Natural killer cell treated with Interleukin-12 subunit alpha and Interleukin-12 subunit beta and Interleukin-15 and Interleukin-18, amount 100 ng/mL, for 72 hours (primary cell): ENCODE results near the gene CEP20. TPM values are rescaled to one million over a fixed set of nuclear protein-coding genes. Genes with fewer than 3 reads are reported as not detected.
A peak's percentile ranks its signal among the peaks of the same experiment; 100 is the strongest.

ENCODE experiments used
- ATAC-seq, 2 donors: fragments of 150-1000 bp; cut with Tn5 transposase in 1 of 2; sonication (Bioruptor Pico), chemical (Tn5 transposase) in 1 of 2; 2 replicates each; pipeline ENCODE4 v1.10.0; 2021
- DNase-seq: peaks from one replicate; pipeline ENCODE4 v3.0.0; 2022; ENCODE audit warnings: low spot score
- H3K27ac Mint-ChIP-seq, 2 donors: 1 replicate in 1 of 2; 2 replicates in 1 of 2; pipeline ENCODE4 v1.8.0; 2022; ENCODE audit warnings: mixed read lengths in 2 of 2, mild to moderate bottlenecking in 1 of 2, moderate library complexity in 1 of 2
- H3K27me3 Mint-ChIP-seq, 2 donors: 1 replicate in 1 of 2; 2 replicates in 1 of 2; pipeline ENCODE4 v1.8.0; 2022; ENCODE audit warnings: mixed read lengths in 2 of 2
- H3K36me3 Mint-ChIP-seq: one replicate; pipeline ENCODE4 v1.8.0; 2022; ENCODE audit warnings: mixed read lengths
- H3K4me1 Mint-ChIP-seq, 2 donors: 1 replicate in 1 of 2; 2 replicates in 1 of 2; pipeline ENCODE4 v1.8.0; 2022; ENCODE audit warnings: low read depth in 2 of 2, mixed read lengths in 2 of 2, mild to moderate bottlenecking in 1 of 2
- H3K4me3 Mint-ChIP-seq: one replicate; pipeline ENCODE4 v1.8.0; 2022; ENCODE audit warnings: mixed read lengths
- H3K9me3 Mint-ChIP-seq: 2 replicates; pipeline ENCODE4 v1.8.0; 2022; ENCODE audit warnings: mixed read lengths
- total RNA-seq, 2 donors: library from RNA; stranded (reverse); gene quantifications; one replicate each; pipeline ENCODE4 v1.2.3, GENCODE V29; 2022

CEP20 gene
- total RNA-seq, 2 donors from 2014 or later, result 44.4 to 45.1 TPM

DNA sequence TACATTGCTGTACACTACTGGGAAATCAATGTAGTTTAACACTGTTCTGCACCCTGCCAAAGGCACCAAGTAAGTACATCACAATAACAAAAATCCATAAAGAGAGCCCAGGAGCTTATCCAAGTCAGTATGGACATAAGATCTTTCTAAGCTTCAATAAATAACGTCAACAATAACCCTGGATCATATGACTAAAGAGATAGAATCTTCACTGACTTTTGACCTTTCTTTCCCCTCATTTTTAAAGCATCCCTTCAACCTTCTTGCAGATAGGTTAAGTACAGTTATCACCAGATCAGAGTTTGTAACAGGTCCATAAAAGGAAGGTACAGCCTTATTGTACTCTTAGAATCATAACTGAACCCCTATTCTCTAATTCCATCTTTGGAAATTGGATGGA is 2.3 kb downstream of the CEP20 start:
- Mint-ChIP-seq H3K36me3 (peaks cover 10% of the 10 kb centered on the region), H3K27me3 (no peaks in the 10 kb centered on the region), H3K4me3 (peak overlapping the region; percentile 42), H3K27ac (peak overlapping the region in 1 of 2 donors; percentile 21), H3K9me3 (no peaks in the 10 kb centered on the region), H3K4me1 (peaks cover 27 to 29% of the 10 kb centered on the region in 2 donors)
- DNase-seq (no peak), ATAC-seq (no peak)

DNA sequence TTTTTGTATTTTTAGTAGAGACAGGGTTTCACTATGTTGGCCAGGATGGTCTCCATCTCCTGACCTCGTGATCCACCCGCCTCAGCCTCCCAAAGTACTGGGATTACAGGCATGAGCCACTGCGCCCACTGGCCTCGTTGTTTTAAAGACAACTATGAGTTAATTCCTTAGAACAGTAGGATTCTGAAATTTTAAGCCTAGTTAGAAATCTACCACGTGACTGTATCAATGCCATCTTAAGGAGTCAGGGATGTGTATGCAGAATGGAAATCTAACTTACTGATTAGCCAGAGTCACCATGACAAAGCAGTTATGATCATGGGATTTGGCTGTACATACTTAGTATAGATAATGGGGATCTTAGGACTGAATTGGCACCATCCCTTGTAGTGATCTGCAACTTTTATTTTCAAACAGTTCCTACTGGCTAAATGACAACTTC is 2.8 kb downstream of the CEP20 start:
- DNase-seq, result no peak

DNA sequence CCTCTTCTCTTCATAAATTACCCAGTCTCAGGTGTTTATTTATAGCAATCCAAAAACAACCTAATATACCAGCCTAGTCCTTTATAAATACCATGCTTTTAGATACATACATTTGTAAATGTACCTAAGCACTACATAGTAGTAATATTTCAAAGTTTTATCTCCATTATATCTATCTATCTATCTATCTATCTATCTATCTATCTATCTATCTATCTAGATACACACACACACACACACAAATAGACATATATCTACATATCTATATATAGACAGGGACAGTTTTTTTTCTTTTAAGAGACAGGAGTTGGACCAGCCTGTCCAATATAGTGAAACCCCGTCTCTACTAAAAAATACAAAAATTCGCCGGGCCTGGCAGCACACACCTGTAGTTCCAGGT is 5.8 kb downstream of the CEP20 start:
- ATAC-seq, result no peak
- H3K4me3 Mint-ChIP-seq, result no peak overlapping the region
- no peak overlapping the region for H3K27ac Mint-ChIP-seq
- peaks cover 17 to 23% of the 10 kb centered on the region in 2 donors for H3K4me1 Mint-ChIP-seq
- peaks cover 12% of the 10 kb centered on the region for H3K36me3 Mint-ChIP-seq
- no peaks in the 10 kb centered on the region for H3K27me3 Mint-ChIP-seq
- H3K9me3 Mint-ChIP-seq, result no peaks in the 10 kb centered on the region
- no peak for DNase-seq

More for the DNA sequence above, 2.8 kb downstream of the CEP20 start:
- Mint-ChIP-seq H3K27ac (peak overlapping the region in 1 of 2 donors; percentile 21), H3K4me3 (peak overlapping the region; percentile 42), H3K27me3 (no peaks in the 10 kb centered on the region), H3K9me3 (no peaks in the 10 kb centered on the region), H3K4me1 (peaks cover 27 to 29% of the 10 kb centered on the region in 2 donors), H3K36me3 (peaks cover 10% of the 10 kb centered on the region)
- no peak for ATAC-seq

DNA sequence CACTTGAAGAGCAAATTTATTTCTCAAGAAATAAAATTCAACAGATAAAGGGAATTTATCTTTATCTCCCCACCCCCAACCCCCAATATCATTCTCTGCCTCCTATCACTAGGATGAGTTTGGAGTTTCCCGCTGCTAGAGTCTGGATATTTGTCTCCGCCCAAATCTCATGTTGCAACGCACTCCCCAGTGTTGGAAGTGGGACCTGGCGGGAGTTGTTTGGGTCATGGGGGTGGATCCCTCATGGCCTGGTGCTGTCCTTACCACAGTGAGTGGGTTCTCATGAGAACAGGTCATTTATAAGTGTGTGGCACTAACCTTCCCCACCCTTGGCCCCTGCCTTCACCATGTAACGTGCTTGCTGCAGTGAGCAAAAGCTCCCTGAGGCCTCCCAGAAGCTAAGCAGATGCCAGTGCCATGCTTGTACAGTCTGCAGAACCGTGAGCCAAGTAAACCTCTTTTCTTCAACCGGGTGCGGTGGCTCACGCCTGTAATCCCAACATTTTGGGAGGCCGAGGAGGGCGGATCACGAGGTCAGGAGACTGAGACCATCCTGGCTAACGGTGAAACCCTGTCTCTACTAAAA is 6.5 kb downstream of the CEP20 start:
- Mint-ChIP-seq H3K9me3 (no peaks in the 10 kb centered on the region), H3K27ac (no peak overlapping the region), H3K4me3 (no peak overlapping the region), H3K27me3 (no peaks in the 10 kb centered on the region), H3K36me3 (peaks cover 7% of the 10 kb centered on the region), H3K4me1 (peaks cover 11 to 18% of the 10 kb centered on the region in 2 donors)
- DNase-seq (no peak), ATAC-seq (no peak)

DNA sequence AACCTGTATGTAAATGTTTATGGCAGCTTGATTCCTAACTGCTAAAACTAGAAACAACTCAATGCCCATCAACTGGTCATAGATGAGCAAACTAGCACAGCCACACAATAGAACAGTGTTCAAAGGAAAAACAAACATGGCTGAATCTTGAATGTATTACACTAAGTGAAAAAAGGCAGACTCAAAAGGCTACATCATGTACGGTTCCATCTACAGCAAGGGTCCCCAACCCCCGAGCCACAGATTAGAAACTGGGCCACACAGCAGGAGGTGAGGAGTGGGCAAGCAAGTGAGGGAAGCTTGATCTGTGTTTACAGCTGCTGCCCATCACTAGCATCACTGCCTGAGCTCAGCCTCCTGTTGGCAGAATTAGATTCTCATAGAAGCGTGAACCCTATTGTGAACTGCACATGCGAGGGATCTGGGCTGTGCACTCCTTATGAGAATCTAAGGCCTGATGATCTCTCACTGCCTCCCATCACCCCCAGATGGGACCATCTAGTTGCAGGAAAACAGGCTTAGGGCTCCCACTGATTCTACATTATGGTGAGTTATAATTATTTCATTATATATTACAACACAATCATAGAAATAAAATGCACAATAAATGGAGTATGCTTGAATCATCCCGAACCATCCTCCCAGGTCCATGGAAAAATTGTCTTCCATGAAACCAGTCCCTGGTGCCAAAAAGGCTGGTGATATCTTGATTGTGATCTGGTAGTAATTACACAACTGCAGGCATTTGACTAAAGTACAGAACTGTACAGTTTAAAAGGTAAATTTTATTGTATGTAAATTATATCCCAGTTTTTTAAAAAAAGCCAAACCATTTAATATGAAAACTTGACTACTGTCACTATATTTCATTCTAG is 7.7 kb downstream of the CEP20 start:
- Mint-ChIP-seq H3K4me1 (peaks cover 2 to 10% of the 10 kb centered on the region in 2 donors), H3K27ac (peak overlapping the region in 1 of 2 donors; percentile 52), H3K36me3 (peaks cover 7% of the 10 kb centered on the region), H3K27me3 (no peaks in the 10 kb centered on the region), H3K4me3 (no peak overlapping the region), H3K9me3 (no peaks in the 10 kb centered on the region)
- ATAC-seq (no peak), DNase-seq (no peak)

DNA sequence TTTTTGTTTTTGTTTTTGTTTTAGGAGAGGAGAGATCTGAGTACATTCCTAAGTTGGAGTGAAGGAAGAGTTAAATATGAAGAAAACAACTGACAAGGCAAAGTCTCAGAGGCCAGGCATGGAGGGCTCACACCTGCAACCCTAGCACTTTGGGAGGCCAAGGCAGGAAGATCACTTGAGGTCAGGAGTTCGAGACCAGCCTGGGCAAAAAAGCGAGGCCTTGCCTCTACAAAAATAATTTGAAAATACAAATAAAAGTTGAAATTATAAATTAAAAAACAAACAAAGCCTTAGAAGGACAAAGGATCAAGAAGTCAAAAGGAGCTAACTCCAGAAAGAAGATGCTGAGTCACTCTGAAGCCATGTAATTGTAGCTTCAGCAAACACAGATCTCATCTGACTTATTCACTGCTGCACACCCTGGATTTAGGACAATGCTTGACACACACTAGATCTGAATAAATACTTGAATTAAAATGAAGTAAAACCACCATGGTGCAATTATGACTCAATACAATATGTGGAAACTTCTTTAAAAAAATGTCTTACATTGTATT is 9.1 kb downstream of the CEP20 start:
- no peak overlapping the region for H3K27ac Mint-ChIP-seq
- DNase-seq (no peak), ATAC-seq (peak in 1 of 2 donors; percentile 46)
- no peak overlapping the region for H3K4me3 Mint-ChIP-seq
- H3K4me1 Mint-ChIP-seq, result peaks cover 0 to 12% of the 10 kb centered on the region in 2 donors
- H3K27me3 Mint-ChIP-seq, result no peaks in the 10 kb centered on the region
- peaks cover 13% of the 10 kb centered on the region for H3K36me3 Mint-ChIP-seq
- H3K9me3 Mint-ChIP-seq, result no peaks in the 10 kb centered on the region

DNA sequence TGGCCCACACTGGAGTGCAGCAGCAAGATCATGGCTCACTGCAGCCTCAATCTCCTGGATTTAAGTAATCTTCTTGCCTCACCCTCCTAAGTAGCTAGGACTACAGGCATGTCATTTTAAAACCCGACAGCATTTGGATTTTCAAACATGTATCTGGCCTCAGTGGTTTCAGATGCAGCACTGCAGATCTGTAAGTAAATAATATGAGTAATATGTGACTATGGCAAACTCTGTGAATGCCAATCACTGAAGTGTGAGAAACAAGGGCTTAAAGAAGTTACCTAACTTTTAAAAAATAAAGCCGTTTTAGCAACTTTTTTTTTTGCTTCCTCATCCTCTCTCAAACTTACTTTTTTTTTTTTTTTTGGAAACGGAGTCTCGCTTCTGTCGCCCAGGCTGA is 11.9 kb downstream of the CEP20 start:
- H3K9me3 Mint-ChIP-seq, result no peaks in the 10 kb centered on the region
- peaks cover 0 to 12% of the 10 kb centered on the region in 2 donors for H3K4me1 Mint-ChIP-seq
- no peak overlapping the region for H3K27ac Mint-ChIP-seq
- no peak overlapping the region for H3K4me3 Mint-ChIP-seq
- ATAC-seq, result no peak
- no peak for DNase-seq
- H3K36me3 Mint-ChIP-seq, result peaks cover 19% of the 10 kb centered on the region
- no peaks in the 10 kb centered on the region for H3K27me3 Mint-ChIP-seq

DNA sequence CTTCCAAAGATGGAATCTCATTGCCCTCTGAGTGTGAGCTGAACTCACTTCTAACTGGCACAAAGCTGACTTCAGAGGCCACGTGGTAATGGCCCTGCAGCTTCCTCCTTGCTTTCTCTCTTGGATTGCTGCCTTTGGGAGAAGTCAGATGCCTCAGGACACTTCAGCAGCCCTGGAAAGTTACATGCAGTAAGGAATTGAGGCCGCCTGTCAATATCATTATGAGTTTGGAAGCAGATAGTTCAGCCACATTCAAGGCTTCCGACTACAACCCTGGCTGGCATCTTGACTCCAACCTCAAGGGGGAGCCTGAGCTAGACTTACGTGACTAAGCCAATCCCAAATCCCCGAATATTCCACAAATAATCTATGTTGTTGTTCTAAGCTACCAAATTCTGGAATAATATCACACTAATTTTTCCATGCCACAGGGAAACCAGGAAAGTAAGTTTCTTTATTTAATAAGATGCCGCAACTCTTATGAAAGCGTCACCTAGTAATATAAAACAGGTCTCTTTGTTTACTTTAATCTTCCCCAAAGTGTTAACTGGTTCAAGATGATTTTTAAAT is 13.6 kb downstream of the CEP20 start:
- Mint-ChIP-seq H3K27ac (no peak overlapping the region), H3K36me3 (peaks cover 24% of the 10 kb centered on the region), H3K27me3 (no peaks in the 10 kb centered on the region), H3K9me3 (no peaks in the 10 kb centered on the region), H3K4me1 (peaks cover 0 to 9% of the 10 kb centered on the region in 2 donors), H3K4me3 (no peak overlapping the region)
- no peak for DNase-seq
- ATAC-seq, result no peak

DNA sequence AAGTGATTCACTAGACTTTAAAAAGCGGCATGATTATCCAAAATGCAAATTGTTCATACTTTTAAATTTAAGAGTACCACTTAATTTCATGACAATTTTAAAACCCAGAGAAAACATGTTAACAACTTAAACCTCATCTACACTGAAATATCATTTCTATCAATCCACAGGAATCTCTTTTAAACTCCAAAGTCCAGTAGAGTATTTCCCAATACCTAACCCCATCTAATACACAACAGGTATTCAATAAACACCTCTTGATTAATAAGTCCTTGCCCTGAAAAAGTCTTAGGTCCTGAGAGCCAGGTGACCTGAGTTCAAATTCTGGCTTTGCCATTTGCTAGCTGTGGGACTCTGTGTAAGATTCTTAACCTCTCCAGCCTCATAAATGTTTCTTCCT is 14.7 kb downstream of the CEP20 start:
- no peak for DNase-seq
- H3K27ac Mint-ChIP-seq, result no peak overlapping the region
- no peak overlapping the region for H3K4me3 Mint-ChIP-seq
- no peaks in the 10 kb centered on the region for H3K27me3 Mint-ChIP-seq
- no peak for ATAC-seq
- peaks cover 25% of the 10 kb centered on the region for H3K36me3 Mint-ChIP-seq
- no peaks in the 10 kb centered on the region for H3K9me3 Mint-ChIP-seq
- peaks cover 0 to 6% of the 10 kb centered on the region in 2 donors for H3K4me1 Mint-ChIP-seq

DNA sequence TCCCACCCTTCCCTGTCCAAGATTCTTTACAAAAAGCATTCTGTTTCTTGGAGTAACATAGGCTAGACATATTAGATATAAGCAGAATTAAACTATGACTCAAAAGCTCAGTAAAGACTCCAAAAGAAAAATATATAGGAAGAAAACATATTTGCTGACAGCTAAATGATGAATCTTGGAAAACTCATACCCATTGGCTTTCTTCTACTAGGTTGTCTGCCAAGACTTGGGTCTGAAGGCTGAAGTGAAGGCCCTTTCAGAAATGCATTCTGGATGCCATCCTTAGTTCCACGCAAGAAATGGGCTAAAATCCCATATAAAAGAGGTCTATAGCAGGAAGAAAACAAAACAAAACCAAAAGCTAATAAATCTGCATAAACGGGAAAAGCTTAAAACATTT is 15.1 kb downstream of the CEP20 start:
- H3K27me3 Mint-ChIP-seq, result no peaks in the 10 kb centered on the region
- no peaks in the 10 kb centered on the region for H3K9me3 Mint-ChIP-seq
- no peak overlapping the region for H3K27ac Mint-ChIP-seq
- DNase-seq, result no peak
- peaks cover 0 to 6% of the 10 kb centered on the region in 2 donors for H3K4me1 Mint-ChIP-seq
- H3K36me3 Mint-ChIP-seq, result peaks cover 25% of the 10 kb centered on the region
- no peak for ATAC-seq
- H3K4me3 Mint-ChIP-seq, result no peak overlapping the region

DNA sequence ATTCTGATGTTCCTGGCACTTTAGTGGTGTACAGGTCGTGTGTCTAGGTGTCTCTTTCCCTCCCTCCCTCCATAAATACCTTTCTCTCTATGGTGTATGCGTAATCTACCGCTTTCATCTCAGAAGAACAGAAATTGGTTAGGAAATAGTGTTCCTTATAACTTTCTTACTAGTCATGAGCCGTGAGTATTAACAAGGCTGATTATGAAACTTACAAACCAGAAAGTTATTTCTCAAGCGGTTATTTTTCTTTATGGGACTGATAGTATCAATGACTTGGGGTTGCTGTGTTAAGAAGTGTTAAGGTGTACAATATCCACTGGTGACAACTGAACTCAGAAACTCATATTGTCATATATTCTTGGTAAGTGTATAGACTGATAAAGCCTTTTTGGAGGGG is 18.4 kb downstream of the CEP20 start:
- Mint-ChIP-seq H3K36me3 (peaks cover 31% of the 10 kb centered on the region), H3K9me3 (no peaks in the 10 kb centered on the region), H3K27ac (peak overlapping the region in 1 of 2 donors; percentile 28), H3K27me3 (no peaks in the 10 kb centered on the region), H3K4me1 (peaks cover 0 to 3% of the 10 kb centered on the region in 2 donors), H3K4me3 (no peak overlapping the region)
- ATAC-seq (no peak), DNase-seq (no peak)

DNA sequence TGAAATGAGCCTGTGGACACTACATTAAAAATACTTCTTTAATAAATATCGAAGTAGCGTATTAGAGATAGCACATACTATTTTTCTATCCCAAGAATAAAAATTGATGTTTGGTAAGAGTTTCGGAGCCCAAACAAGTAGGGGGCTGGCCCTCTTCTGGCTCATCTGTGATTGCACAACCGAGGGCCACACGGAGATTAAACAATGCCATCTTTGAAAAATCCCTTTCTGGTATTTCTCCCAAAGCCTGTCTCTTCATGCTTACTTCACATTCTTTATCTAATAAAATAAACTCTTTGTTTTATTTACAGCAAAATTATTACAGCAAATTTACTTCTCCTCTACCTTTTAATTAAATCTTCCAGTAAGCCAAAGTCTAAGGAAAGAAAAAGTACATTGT is 22.0 kb downstream of the CEP20 start:
- Mint-ChIP-seq H3K9me3 (no peaks in the 10 kb centered on the region), H3K27me3 (no peaks in the 10 kb centered on the region), H3K4me3 (no peak overlapping the region), H3K4me1 (no peaks in the 10 kb centered on the region), H3K36me3 (peaks cover 19% of the 10 kb centered on the region), H3K27ac (no peak overlapping the region)
- DNase-seq (no peak), ATAC-seq (no peak)

DNA sequence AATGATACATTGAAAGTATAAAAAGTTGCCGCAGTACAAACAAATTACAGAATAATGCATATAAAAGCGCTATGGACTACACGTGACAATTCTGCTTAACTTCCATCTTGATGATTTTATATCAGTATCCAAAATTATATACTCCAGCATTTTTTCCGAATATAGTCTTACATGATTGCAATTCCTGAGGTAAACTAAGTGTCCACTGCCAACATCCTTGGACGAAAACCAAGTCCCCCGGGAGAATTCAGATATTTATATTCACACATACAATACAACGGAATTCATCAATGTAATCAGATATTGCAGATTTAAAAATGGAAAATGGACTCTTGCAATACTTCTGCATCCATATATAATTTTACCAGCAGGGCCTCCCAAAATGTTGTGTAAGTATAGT is 22.7 kb downstream of the CEP20 start:
- Mint-ChIP-seq H3K27ac (no peak overlapping the region), H3K27me3 (no peaks in the 10 kb centered on the region), H3K4me1 (no peaks in the 10 kb centered on the region), H3K9me3 (no peaks in the 10 kb centered on the region), H3K36me3 (peaks cover 19% of the 10 kb centered on the region), H3K4me3 (no peak overlapping the region)
- DNase-seq (no peak), ATAC-seq (no peak)

DNA sequence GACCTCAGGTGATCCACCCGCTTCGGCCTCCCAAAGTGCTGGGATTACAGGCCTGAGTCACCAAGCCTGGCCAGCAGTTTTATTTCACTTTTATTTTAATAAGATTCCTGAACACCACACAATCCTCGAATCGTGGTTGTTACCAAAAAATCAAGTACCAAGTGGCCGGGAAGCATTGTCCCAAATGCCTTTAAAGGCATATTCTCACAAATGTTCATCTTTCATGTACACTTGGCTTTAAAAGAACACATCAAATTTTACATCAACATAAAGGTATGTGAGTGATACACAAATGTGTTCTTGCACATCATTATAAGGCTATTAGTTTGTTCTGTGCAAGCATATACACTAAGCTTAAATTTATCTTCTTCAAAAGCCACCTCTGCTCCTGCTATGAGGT is 23.5 kb downstream of the CEP20 start:
- no peaks in the 10 kb centered on the region for H3K27me3 Mint-ChIP-seq
- H3K9me3 Mint-ChIP-seq, result no peaks in the 10 kb centered on the region
- no peaks in the 10 kb centered on the region for H3K4me1 Mint-ChIP-seq
- H3K36me3 Mint-ChIP-seq, result peaks cover 15% of the 10 kb centered on the region
- DNase-seq (no peak), ATAC-seq (no peak)
- H3K4me3 Mint-ChIP-seq, result no peak overlapping the region
- H3K27ac Mint-ChIP-seq, result no peak overlapping the region
